GM21529 (cell line): Measurements from ENCODE around the gene DDX51.

Experiments used
- ATAC-seq: cut with Tn5 transposase; IDR thresholded peaks from one replicate; pipeline ENCODE4 v1.9.1; 2021; ENCODE audit not compliant: unreplicated experiment

The DDX51 gene

DNA sequence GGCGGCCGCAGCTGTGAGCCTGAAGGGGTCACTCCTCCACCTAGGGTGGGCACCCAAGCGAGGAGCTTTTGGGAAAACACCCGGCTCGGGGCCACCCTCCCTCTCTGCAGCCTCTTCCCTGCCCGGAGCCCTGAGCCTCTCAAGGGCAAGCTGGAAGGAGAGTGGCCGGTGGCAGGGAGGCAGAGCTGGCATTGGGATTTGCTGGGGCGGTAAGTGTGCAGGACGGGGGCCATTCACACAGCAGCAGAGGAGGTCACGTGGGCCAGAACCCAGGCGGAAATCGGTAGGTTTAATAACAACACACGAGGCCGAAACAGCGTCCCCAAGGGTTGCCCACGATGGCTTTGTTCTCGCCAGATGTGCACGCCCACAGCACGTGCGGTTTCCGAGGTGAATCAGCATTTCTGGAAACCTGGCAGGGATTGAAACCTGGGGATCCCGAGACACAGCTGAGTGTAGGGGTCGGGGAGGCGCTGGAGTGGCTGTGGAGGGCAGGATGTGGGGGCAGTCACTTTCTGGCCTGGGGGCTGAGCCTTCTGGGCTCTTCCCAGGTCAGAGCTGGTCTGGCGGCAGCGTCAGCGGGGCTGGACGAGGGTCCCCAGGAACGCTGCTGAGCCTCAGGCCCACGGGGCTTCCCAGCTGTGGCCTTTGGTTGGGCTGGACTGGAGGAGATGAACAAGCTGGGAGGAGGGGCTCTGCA is 23.6 kb upstream of the DDX51 start:
- no peak for ATAC-seq

GRCh38 chr12:132166801-132167591 is 22.9 kb upstream of the DDX51 start:
- ATAC-seq: no peak

- ATAC-seq: no peak
Observed at GRCh38 chr12:132166093-132166492, 22.0 kb upstream of the DDX51 start.

DNA sequence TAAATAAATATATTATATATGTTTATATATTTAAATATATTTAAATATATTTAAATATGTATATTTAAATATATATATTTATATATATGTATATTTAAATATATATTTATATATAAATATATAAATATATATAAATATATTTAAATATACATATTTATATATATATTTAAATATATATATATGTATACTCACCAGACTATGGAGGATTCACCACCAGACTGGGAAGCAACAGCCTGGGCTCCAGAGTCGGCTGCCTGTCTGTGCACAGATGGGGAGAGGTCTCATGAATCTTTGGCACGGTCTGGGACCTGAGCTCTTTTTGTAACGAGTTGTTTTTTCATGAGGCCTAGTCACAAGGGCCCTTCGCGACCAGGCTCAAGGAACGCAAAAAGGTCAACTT is 21.5 kb upstream of the DDX51 start:
- no peak for ATAC-seq

DNA sequence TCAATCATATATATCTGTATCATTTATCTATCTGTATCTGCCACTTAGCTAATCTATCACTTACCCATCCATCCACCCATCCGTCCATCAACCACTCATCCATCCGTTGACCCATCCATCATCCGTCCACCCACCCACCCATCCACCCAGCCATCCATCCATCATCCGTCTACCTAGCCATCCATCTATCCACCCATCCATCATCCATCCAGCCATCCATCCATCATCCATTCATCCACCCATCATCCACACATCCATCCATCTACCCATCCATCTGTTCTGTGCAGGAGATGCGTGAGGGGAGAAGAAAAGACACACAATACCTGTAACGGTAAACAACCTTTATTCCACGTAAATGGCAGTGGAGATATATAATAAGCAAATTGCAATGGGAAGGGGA is 20.3 kb upstream of the DDX51 start:
- ATAC-seq: no peak

- no peak for ATAC-seq
Observed at GRCh38 chr12:132163911-132164288, 19.8 kb upstream of the DDX51 start.

DNA sequence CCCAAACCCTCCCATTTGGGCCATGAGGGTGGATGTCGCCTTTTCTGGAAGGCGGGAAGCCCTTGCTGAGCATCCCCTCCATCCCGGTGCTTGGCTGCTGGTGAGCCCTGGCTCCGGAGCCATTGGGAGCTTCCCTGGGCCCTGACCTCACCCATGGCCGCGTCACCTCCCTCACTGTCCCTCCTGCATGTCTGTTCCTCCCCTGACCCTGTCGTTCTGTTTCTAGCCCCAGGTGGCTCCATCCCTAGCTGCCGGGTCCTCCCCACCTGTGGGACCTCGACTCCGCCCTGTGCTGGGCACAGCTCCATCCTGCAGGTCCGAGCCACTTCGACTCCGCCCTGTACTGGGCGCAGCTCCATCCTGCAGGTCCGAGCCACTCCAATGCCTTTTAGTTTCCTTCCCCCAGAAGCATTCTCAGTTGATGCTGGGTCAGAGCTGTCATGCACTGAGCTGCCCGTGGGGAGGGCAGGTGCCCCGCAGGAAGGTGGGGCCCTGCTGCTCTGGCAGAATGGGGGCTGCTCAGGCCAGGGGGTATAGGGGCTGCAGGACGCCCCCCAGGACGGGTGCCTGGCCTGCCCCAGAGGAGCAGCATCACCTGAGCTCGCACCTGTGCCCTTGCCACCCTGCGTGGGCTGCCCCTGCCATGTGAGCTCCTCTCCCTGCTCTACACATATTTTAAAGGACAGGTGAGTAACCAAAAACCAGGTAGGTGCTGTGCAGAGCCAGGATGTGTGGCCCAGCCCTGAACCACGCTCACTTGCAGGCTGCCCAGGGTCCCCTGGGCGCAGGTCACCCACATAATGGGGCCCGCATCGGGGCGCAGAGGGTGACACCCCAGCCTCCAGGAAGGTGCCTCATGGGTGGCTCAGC is 19.2 kb upstream of the DDX51 start:
- no peak for ATAC-seq

DNA sequence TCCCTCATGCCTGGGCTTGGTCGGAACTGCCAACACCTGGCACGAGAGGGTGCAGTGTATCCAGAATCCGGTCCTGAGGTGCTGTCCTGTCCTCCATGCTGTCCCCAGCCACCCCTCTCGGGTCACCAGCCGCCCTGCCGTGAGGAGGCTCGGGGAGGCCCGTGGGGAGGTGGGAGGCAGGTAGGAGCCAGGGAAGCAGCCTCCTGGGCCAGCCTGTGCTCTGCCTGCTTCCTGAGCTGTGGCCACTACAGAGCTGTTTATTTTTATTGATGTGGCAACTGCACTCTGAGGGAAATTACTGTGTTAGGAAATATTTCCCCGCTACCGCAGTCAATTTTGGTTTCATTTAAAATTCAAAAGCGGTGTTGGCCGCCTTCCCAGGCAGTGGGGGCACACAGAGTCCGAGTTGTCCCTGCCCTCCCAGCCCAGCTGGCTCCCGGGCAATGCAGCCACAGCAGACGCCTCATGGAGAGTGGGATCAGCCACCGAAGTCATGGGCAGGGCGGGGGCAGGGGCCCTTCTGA is 18.5 kb upstream of the DDX51 start:
- no peak for ATAC-seq

GRCh38 chr12:132161796-132162507 is 17.8 kb upstream of the DDX51 start:
- ATAC-seq: no peak

GRCh38 chr12:132161036-132161781 is 17.1 kb upstream of the DDX51 start:
- no peak for ATAC-seq

GRCh38 chr12:132160601-132161035 is 16.5 kb upstream of the DDX51 start:
- ATAC-seq: no peak

DNA sequence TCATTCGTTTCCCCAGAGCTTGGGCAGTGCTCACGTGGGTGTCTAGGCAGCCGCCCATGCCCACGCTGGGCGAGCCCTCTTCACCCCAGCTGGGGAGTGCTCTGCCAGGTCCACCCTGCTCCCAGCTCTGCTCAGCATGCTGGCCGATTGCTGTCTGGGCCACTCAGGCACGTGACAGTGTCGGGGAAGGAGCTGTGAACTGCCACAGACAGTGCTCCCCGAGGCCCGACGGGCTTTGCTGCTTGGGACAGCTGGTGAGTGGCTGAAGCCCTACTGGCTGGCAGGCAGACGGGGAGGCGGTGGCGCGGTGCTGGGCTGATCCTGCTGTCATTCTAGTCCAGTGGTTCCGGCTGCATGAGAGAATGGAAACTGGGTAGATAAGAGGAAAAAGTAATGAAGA is 15.9 kb upstream of the DDX51 start:
- ATAC-seq: no peak

DNA sequence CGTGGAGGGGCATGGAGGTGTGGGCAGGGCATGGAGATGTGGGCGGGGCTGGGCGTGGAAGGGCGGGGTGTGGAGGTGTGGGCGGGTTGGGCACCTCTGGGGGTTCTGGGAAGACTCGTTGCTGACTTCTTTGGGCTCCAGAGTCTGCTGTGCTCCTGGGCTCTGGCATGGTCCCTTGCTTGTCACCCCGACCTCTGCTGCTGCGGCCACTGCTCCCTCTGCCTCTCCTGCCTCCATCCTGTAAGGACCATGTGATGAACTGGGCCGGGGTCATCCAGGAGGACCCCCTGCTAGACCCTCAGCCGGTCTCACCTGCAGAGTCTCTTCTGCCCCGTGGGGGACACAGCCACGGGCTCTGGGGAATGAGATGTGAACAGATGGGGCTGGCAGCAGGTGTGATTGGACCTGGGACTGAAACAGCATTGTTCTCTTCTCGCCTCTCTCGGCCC is 15.5 kb upstream of the DDX51 start:
- ATAC-seq: no peak

GRCh38 chr12:132158677-132159554 is 14.8 kb upstream of the DDX51 start:
- ATAC-seq: no peak

GRCh38 chr12:132157733-132158409 is 13.8 kb upstream of the DDX51 start:
- ATAC-seq: no peak

DNA sequence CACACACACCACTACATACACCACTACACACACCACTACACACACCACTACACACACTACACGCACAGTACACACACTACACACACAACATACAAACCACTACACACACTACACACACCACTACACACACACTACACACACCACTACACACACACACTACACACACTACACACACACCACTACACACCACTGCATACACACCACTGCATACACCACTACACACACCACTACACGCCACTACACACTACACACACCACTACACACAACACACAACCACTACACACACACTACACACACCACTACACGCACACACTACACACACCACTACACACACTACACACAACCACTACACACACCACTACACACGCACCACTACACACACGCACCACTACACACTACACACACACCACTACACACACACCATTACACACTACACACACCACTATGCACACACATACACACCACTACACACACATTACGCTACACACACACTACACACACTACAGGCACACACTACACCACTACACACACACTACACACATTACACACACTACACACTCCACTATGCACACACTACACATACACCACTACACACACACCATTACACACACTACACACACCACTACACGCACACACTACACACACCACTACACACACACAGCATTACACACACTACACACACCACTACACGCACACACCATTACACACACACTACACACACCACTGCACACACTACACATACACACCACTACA is 12.6 kb upstream of the DDX51 start:
- no peak for ATAC-seq

GRCh38 chr12:132155771-132156572 is 11.9 kb upstream of the DDX51 start:
- ATAC-seq: no peak
